ENCODE results near the gene CD82.

CD82 gene

GRCh38 chr11:44624761-44625221 lies 59.3 kb downstream of the CD82 start:
- ChIA-PET CTCF (interaction anchor here (0.9 to 26.6 kb wide), 8 partner anchors 7 to 480 kb away, joined by 3 to 995 read pairs (median 46); partner anchors contain the start of gene CD82), POLR2A (interaction anchor here (0.6 kb wide), 1 partner anchor 11 kb away, joined by 3 read pairs; no protein-coding TSS in a partner anchor)
- TF ChIP-seq CTCF (IDR thresholded peaks at IDR 0.05; ENCODE audit: insufficient read depth, low read length, missing control alignments): no peak
- H3K4me3 ChIP-seq (ENCODE audit: low read depth, low read length): no peak overlapping the region
- DNase-seq (ENCODE audit: low read depth, low spot score): no peak

- DNase-seq (ENCODE audit: low read depth, low spot score): no peak
- H3K4me3 ChIP-seq (ENCODE audit: low read depth, low read length): no peak overlapping the region
- POLR2A ChIA-PET: interaction anchor here (0.6 kb wide), 1 partner anchor 12 kb away, joined by 3 read pairs; no protein-coding TSS in a partner anchor
- CTCF ChIA-PET: interaction anchor here (1.1 to 26.6 kb wide), 7 partner anchors 8 to 477 kb away, joined by 3 to 995 read pairs (median 57); partner anchors contain the start of gene CD82
- no peak for TF ChIP-seq CTCF (IDR thresholded peaks at IDR 0.05; ENCODE audit: insufficient read depth, low read length, missing control alignments)
These were observed 60.5 kb downstream of the CD82 start for GRCh38 chr11:44625759-44626523.

GRCh38 chr11:44626645-44627044 lies 61.2 kb downstream of the CD82 start:
- no peak for TF ChIP-seq CTCF (IDR thresholded peaks at IDR 0.05; ENCODE audit: insufficient read depth, low read length, missing control alignments)
- ChIA-PET CTCF (interaction anchor here (0.9 to 26.6 kb wide), 7 partner anchors 9 to 476 kb away, joined by 3 to 995 read pairs (median 15); partner anchors contain the start of gene CD82), POLR2A (no interaction called here)
- no peak for DNase-seq (ENCODE audit: low read depth, low spot score)
- no peak overlapping the region for H3K4me3 ChIP-seq (ENCODE audit: low read depth, low read length)

- ChIA-PET CTCF (interaction anchor here (0.9 to 26.6 kb wide), 7 partner anchors 10 to 302 kb away, joined by 3 to 995 read pairs (median 15); partner anchors contain the start of gene CD82), POLR2A (no interaction called here)
- no peak for TF ChIP-seq CTCF (IDR thresholded peaks at IDR 0.05; ENCODE audit: insufficient read depth, low read length, missing control alignments)
- H3K4me3 ChIP-seq (ENCODE audit: low read depth, low read length): no peak overlapping the region
- DNase-seq (ENCODE audit: low read depth, low spot score): no peak
These were observed 61.8 kb downstream of the CD82 start for GRCh38 chr11:44627165-44627789.

- no peak overlapping the region for H3K4me3 ChIP-seq (ENCODE audit: low read depth, low read length)
- no peak for DNase-seq (ENCODE audit: low read depth, low spot score)
- TF ChIP-seq CTCF (IDR thresholded peaks at IDR 0.05; ENCODE audit: insufficient read depth, low read length, missing control alignments): no peak
- POLR2A ChIA-PET: no interaction called here
- CTCF ChIA-PET: interaction anchor here (0.9 to 26.6 kb wide), 7 partner anchors 10 to 302 kb away, joined by 3 to 995 read pairs (median 15); partner anchors contain the start of gene CD82
These were observed 62.7 kb downstream of the CD82 start for GRCh38 chr11:44627911-44628729.
